ELF-1 (cell line): ENCODE measurements around the gene SCRT2.

Source experiments
- DNase-seq: peaks from one replicate; pipeline ENCODE4 v3.0.0-alpha.2; 2016; ENCODE audit warnings: low read depth, low spot score

Gene SCRT2

DNA sequence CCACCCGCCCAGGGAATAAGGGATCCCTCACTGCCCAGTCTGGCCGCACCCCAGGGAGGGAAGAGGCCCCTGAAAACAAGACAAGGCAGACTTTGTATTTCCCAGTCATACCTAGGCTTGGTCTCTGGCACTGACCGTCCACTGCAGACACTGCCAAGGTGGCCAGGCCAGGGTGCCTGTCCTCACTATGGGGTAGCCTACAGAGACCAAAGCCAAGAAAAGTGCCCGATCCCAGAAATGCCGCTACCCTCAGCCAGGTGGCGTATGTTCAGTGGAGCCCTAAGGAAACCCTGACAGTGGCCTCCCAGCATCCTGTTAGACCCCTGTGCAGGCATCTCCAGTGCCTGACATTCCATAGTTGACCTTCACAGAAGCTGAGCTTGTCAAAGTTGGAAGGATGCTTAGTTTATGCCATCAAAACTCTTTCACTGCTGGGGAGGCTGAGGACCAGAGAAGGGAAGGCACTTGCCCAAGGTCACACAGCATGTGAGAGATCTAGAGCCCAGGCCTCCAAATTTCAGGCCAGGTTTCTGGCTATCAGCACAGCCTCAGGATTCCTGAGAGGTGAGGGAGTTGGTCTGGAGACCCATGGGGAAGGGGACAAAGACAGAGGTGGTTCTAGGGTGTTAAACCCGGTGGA is 2.5 kb downstream of the SCRT2 start:
- DNase-seq: peak; percentile 51

DNA sequence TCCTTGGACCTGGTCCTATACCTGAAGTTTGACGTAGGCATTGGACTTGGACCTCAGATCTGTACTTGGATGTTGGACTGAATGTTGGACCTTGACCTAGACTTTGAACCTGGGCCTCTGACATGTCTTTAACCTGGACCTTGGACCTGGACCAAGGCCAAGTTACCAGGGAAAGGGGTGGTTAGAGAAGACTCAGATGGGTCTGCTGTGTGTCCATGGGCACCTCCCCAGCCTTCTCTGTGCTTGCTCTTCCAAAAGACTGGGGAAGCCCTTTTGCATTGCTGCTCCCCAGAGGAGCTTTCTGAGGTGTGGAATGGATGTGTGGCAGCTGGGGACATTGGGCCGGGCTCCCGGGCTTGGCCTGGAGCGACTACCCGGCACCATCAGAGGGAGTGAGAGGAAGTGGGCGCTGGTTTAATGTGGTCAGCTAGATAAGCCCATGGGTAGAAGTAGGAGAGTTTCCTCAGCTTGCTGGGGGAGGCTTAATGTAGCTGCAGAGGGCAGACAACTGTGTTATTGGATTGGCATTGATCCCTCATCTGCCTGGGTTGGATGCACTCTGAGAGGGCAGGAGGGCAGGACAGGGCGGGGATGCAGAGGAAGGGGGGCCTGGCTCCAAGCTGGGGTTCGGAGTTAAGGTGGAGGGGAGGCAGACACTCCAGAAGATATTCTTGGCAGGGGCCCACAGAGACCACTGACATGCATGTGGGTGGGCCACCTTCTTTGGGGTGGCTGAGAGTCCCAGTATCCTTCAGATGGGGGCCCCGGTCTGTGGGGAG is 4.2 kb downstream of the SCRT2 start:
- no peak for DNase-seq

DNA sequence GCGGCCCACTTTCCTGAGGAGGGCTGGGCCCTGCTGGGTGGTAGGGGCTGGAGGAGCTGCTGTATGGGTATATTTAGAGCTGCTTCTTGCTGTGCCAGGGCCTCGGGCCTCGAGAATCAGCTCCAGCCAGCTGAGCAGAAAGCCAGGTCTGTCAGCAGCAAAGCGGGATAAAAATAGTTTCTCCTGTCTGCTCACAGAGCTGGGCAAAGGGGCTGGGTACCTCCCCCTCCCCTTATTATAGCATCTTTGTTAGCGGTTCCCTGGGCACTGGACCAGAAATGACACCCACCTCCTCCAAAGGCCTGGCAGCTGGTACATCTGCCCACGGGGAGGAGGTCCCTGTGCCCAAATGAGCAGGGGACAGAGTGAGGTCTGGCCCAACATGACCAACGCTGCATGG is 6.0 kb downstream of the SCRT2 start:
- DNase-seq: no peak

GRCh38 chr20:668638-669037 is 7.0 kb downstream of the SCRT2 start:
- no peak for DNase-seq

DNA sequence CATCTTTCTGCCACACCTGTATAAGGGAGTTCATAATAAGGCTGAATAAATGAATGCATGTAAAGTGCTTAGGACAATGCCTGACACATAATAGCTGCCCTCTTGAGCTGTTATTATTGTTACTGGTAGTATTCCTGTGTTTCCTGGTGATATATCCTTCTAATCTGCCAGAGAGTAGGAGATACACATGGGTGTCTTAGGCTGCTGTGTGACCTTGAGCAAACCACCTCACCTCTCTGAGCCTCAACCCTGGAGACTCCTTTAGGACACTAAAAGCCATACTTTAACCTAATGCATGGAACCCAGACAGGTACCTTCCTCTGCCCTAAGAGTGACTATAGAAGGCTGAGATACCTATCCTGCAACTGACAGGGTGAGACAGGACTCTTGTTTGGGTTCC is 7.6 kb downstream of the SCRT2 start:
- DNase-seq: no peak

DNA sequence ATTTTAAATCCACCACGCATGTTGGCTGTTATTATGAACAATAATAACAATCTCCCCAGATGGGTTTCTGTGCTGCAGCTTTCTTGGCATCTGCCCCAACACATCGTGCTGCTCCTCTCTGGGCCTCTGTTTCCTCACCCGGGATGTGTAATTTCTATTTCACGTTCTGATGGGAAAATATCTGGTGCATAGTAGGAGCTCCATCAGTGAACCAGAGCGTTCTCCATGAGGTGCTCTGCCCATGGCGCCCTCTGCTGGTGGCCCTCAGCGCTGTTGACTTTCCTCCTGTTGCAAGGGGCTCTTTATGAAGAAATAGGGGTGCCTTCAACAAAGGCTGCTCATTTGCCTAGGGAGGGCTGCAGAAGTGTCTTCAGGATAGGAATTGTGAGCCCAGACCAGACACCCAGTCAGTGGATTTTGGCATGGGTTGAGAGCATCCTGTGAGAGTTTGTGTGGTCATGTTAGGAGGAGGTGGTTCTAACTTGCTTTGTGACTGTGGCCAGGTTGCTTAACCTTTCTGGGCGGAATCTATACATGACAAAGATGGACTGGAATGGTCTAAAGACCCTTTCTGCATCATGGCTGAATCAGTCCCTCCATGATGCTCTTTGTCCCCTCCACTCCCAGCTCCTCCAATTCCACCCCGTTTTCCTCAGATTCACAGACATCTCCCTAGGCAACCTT is 8.1 kb downstream of the SCRT2 start:
- DNase-seq: peak; percentile 58

DNA sequence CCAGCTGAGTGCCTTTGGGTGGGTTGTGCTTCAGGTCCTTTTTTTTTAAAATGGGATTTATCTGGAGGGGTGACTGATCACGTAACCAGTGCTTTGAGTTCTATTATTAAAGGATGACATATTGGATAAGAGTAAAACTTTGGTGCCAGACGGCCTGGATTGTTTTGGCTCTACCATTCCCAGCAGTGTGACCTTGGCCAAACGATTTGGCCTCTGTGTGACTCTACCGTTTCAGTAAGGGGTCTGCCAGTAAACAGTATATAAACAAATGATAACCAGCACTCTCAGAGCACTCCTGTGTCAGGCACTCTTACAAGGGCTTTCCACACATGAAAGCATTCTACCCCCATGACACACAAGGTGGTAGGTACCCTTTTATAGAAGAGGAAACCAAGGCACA is 8.7 kb downstream of the SCRT2 start:
- no peak for DNase-seq

DNA sequence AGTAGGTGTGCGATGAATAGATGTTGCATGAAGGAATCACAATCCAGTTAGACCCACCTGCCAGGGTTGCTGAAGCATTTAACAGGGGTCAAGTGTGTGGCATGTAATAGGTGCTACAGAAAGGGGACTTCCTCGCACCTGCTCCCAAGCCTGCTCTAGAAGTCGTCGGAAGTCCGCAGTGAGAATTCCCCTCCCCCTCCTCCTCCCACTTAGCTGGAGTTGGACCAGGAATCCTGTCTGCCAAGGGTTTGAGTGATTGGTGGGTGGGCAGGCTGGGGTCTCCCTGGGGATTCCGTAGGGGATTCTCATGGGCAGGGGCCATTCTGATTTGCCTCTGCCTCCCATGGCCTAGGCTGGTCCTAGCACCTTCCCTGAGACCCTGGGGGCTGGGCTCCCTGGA is 10.3 kb downstream of the SCRT2 start:
- DNase-seq: peak; percentile 45

DNA sequence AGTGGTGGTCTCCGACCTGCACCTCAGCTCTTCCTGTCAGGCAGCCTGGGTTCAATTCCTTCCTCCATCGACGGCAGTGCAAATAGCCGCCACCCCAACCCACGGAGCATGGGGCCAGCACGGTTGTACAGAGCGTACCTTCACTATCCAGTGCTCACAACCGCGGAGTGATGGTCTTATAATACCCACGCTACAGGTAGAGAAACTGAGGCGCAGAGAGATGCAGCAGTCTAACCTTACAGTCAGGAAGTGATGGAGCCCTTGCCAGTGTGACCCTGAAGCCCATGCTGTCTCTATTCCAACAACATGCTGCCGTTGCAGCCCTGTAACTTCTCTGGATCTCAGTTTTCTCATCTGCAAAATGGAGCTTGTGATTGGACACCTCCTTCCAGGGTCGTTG is 11.0 kb downstream of the SCRT2 start:
- DNase-seq: no peak

- no peak for DNase-seq
Measured at GRCh38 chr20:664151-664550, 11.5 kb downstream of the SCRT2 start.

DNA sequence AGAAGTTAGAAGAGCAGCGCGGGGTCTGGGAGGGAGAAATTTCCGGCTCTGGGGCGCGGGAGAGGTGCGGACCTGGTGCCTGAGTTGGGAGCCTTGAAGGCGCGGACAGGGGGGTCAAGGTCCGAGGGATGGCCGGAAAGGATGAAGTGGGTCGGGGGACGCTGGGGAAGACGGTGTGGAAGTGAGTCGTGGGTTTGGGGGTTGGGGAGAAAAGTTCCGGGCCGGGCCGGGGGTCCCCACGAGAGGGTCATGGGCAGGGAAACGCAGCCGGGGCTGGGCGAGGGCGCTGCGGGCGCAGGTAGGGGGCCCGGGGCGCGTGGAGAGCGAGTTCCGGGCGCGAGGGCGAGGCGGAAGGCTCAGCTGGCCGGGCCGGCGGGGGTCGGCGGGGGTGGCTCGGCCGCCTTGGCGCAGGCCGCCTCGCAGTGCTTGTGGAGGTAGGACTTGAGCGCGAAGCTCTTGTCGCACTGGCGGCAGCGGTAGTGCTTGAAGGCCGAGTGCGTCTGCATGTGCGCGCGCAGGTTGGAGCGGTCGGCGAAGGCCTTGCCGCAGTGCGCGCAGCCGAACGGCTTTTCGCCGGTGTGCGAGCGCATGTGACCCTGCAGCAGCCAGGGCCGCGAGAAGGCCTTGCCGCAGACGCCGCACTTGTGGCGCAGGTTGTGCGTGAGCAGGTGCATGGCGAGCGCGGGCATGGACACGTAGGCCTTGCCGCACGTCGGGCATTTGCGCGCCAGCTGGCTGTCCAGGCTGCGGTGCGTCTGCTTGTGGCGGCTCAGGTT is 12.1 kb downstream of the SCRT2 start:
- peak; percentile 82 for DNase-seq

GRCh38 chr20:662277-663192 is 13.1 kb downstream of the SCRT2 start:
- DNase-seq: no peak

DNA sequence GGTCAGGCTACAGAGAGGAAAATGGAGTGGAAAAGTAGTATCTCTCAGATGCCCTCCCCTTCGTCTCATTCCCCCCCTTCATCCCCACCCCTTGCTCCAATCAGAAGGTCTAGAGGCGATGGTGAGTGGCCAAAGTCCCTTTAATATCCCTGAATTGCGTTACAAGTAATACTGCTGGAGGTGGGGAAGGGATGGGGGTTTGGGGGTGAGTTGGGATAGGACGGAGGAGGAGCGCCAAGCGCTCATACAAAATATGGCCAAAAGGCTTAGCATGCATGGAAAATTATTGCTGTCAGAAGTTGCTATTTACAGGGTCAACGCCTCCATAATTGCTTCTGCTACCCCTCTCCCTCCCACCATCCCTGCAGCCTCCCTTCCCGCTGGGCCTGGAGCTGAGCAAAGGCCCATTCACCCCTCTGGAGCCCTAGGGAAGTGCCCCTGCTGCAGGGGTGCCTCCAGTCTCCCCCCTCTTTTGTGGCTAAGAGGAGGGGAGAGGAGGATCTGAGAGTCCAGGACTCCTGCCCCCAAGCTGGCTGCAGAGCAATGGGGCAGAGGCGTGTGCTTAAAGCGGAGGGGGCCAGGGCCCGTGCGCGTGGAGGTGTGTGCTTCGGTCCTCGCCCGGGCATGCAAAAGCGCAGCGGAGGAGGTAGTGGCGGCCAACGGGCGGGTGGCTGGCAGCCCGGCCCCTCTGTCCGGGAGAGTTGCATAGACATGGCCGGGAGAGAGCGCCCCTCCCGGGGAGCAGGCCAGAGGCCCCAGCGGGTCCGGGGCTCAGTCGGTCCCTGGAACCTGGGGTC is 13.9 kb downstream of the SCRT2 start:
- DNase-seq: peak; percentile 29

DNA sequence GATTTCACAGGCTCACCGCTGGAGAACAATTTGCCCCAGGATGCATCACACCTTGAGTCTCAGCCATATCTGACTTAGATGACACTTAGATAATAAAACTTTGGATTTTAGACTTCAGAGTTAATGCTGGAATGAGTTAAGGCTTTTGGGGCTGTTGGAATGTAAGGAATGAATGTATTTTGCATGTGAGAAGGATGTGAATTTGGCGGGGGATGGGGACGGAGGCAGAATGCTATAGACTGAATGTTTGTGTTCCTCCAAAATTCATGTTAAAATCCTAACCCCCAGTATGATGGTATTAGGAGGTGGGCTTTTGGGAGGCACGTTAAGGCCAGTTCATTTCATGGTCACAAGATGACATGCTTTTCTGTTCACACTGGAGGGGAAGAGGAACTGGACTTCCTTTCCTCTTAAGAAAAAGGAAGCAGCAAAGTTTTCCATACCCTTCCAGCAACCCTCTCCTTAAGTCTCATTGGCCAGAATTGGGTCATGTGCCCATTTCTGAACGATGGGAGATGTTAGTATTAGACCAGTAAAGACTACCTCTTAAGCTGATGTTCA is 16.8 kb downstream of the SCRT2 start:
- DNase-seq: no peak

- DNase-seq: no peak
Measured at GRCh38 chr20:658202-658601, 17.4 kb downstream of the SCRT2 start.

DNA sequence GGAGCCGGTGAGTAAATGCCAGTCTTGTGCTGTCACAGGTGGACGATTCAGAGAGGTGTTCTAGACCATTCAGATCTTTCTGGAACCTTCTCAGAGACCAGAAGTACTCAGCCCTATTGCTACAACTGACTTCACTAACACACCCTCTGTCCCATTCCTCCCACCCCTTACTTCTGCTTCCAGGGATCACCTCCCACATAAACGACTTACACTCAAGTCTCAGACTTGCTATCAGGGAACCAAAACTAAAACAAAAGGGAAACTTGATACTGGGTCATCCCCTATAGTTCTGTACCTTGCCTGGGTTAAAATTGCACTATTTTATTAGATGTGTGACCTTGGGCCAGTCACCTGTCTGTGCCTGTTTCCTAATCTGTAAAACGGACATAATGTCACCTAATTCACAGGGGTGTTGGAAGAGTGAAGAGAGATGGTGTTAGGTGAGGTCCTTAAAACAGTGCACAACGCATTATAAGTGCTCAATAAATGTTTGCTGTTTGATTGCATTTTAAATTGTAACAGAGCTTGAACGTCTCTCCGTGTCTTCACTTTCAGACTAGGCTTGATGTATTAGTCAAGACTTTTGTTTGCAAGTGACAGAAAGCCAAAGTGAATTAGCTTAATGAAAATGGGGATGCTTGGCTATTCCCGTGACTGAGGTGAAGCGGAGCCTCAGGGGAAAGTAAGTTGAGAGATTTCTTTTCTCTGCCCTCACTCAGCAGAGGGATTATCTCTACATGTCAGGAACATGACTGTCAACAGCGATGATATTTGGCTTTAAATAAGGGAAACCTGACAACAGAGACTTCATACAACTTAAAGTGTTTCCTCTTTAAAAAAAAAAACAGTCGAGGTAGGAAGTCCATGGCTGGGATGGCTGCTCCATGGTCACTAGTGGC is 19.6 kb downstream of the SCRT2 start:
- DNase-seq: no peak

DNA sequence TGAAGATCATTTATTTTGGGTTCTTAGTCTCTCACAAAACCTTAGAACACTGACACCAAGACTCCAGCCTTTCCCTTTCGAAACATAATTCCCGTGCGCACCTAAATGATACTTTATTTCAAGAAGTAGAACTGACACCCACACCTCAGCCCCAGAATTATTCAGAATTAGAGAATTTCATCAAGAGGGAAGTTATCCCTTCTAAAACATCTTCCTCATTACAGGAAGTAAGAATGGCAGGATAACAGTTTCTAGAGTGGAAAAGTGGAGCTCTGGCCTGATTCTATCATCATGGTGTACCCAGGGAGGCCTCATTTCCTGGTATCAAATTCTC is 21.2 kb downstream of the SCRT2 start:
- no peak for DNase-seq

DNA sequence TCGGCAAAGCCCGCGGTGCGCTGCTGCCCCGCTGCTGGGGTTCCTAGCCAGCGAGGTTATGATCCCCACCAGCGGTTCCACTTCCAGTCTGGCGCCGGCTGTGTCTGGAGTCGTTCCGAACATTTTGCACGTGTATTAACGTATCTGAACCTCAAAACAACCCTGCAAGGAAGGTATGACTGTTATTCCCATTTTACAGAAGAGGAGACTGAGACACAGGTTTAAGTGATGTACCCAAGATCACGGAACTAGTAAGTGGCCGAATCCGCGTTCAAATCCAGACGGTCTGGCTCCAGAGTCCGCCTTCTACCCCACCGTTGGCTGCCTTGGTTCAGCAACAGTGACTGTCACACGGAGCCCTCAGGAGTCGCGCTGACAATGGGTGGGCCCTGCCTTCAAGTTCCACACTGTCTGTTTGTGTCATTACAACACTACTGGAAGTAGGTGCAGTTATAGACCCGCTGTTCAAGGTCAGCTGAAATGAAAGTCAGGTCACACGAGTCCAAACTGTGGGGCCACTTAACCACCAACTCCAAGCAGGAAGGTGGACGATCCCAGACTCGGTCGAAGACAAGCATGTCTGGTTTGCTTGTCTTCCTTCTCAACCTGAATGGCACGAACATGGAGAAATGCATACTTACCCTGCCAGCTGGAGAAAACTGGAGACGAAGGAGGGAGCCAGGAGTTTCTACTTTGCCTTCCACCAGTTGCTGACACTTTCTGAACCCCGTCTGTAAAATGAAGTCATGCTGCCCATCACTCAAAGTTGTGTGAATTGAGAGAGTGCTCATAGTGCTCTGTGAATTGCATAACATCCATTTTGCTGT is 21.8 kb downstream of the SCRT2 start:
- DNase-seq: no peak
